Testis (tissue), 3 donors: ENCODE results near the gene LKAAEAR1. TPM values are rescaled to one million over a fixed set of nuclear protein-coding genes. Genes with fewer than 3 reads are reported as not detected.
A peak's percentile ranks its signal among the peaks of the same experiment; 100 is the strongest.

Experiments used
- DNase-seq: peaks from one replicate; pipeline ENCODE4 v3.0.0-alpha.2; 2019
- H3K27ac ChIP-seq, 2 donors: fragments of 200-600 bp; sonication (generic); one replicate each; pipeline ENCODE4 v1.5.1; 2019
- H3K27me3 ChIP-seq: fragments of 200-600 bp; sonication (generic); one replicate; pipeline ENCODE4 v1.5.1; 2019
- H3K36me3 ChIP-seq: fragments of 200-600 bp; sonication (generic); one replicate; pipeline ENCODE4 v1.5.1; 2017; ENCODE audit warnings: low read depth; ENCODE audit errors: missing control alignments
- H3K4me1 ChIP-seq: fragments of 200-600 bp; sonication (generic); one replicate; pipeline ENCODE4 v1.5.1; 2019
- H3K4me3 ChIP-seq, 2 donors: fragments of 200-600 bp; sonication (generic); one replicate each; pipeline ENCODE4 v1.5.1; 2017 to 2019
- H3K9me3 ChIP-seq: fragments of 200-600 bp; sonication (generic); one replicate; pipeline ENCODE4 v1.5.1; 2017
- POLR2A ChIP-seq: fragments of 450-650 bp; IDR thresholded peaks from one replicate; pipeline ENCODE4 v1.6.1; 2017; ENCODE audit warnings: antibody characterized with exemption, mild to moderate bottlenecking, moderate library complexity
- WGBS, 2 donors: methylation state at CpG; one replicate each; pipeline ENCODE4 v1.1.5; 2018; 5-methylcytosine and 5-hydroxymethylcytosine counted together
- intact Hi-C: fragments of 100-400 bp; cut with DNase I; formaldehyde crosslinking; loops from one replicate; pipeline ENCODE4 v1.15.1; 2023; ENCODE audit warnings: low total_unique reads
- polyA plus RNA-seq: library from polyadenylated mRNA; stranded (reverse); fragments of 350-450 nt; fragmentation: Illumina TruSeq; extraction: RNeasy Lipid Tissue Mini Kit (QIAGEN cat#74804); gene quantifications from one replicate; pipeline ENCODE4 v1.2.3, GENCODE V29; 2014; ENCODE audit warnings: low read depth, low replicate concordance; ENCODE audit not compliant: insufficient read depth
- total RNA-seq, 2 donors: library from RNA; depleted of rRNA; stranded (reverse); fragments of >200 nt; gene quantifications; one replicate each; pipeline ENCODE4 v1.2.3, GENCODE V29; 2016
- TF ChIP-seq, protein P1 (sequence below), 3 experiments: fragments of 450-650 bp in 2 of 3; fragments of 200-600 bp in 1 of 3; sonication (generic) in 1 of 3; IDR thresholded peaks; one replicate each; pipeline ENCODE4 v1.5.1; 2016 to 2019; ENCODE audit warnings: antibody characterized with exemption in 3 of 3, mild to moderate bottlenecking in 2 of 3, moderate library complexity in 1 of 3

Gene LKAAEAR1
- total and polyA plus RNA-seq, 3 donors from 2014 or later: 6.6 to 89.9 (median 45.3) TPM

DNA sequence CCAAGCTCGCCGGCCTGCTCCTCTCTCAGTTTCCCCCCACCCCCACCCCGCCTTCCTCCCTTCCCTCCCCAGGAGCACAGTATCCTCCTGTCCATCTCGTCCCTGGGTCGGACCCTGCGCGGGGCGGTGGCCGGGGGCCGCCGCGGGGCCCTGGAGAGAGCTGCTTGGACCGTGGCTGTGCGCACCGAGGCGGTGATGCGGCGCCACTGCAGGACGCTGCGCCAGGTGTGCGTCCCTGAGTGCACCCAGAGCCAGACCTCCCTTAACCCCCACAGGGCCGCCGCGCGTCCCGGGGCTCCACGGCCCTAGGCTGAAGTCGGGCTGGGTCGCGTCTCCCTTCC lies 46.0 kb downstream of the LKAAEAR1 start:
- intact Hi-C loops: no loop called here

DNA sequence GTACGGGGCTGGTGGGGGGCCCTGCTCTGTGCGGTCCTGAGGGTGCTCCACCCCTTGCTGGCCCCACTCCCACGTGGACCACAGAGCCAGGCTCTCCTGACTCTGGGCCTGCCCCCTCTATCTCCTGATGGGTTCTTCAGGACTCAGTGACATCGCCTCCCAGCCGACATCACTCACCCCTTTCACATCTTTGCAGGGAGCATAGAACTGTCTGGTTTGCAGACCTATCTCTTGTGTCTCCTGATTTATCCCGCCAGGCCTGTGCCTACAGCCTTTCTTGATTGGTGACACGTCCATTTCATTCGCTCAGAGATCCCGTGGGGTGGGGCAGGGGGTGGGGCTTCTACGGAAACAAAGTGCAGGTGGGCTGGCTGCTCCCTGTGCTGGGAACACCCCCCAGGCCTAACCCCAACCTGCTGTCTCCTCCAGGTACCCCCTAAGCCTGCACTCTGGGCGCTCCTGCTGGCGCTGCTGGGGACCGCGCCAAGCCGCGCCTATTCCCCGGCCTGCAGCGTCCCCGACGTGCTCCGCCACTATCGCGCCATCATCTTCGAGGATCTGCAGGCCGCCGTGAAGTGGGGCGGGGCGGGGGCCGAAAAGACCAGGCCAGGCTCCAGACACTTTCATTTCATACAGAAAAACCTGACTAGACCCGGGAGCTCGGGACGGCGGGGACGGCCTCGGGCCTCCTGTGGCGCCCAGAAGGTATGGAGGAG lies 46.5 kb downstream of the LKAAEAR1 start:
- peak; percentile 38 for DNase-seq
- Histone ChIP-seq H3K27ac (peak overlapping the region in 1 of 2 donors; percentile 59), H3K4me3 (peak overlapping the region; percentile 2 to 59), H3K36me3 (no peaks in the 10 kb centered on the region), H3K4me1 (peaks cover 26% of the 10 kb centered on the region), H3K9me3 (no peaks in the 10 kb centered on the region), H3K27me3 (no peaks in the 10 kb centered on the region)
- intact Hi-C loops: no loop called here
- TF ChIP-seq, protein P1, sequence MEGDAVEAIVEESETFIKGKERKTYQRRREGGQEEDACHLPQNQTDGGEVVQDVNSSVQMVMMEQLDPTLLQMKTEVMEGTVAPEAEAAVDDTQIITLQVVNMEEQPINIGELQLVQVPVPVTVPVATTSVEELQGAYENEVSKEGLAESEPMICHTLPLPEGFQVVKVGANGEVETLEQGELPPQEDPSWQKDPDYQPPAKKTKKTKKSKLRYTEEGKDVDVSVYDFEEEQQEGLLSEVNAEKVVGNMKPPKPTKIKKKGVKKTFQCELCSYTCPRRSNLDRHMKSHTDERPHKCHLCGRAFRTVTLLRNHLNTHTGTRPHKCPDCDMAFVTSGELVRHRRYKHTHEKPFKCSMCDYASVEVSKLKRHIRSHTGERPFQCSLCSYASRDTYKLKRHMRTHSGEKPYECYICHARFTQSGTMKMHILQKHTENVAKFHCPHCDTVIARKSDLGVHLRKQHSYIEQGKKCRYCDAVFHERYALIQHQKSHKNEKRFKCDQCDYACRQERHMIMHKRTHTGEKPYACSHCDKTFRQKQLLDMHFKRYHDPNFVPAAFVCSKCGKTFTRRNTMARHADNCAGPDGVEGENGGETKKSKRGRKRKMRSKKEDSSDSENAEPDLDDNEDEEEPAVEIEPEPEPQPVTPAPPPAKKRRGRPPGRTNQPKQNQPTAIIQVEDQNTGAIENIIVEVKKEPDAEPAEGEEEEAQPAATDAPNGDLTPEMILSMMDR (IDR thresholded peaks at IDR 0.05): no peak
- TF ChIP-seq POLR2A: no peak
- WGBS, 2 donors: 7 to 10% methylated on average over 28 to 33 of the region's 36 CpGs

More for the DNA sequence above, 46.0 kb downstream of the LKAAEAR1 start:
- WGBS, 2 donors: 0 to 4% methylated on average over 2 to 28 of the region's 30 CpGs
- Histone ChIP-seq H3K9me3 (no peaks in the 10 kb centered on the region), H3K4me3 (peak overlapping the region; percentile 26 to 59), H3K4me1 (peaks cover 26% of the 10 kb centered on the region), H3K27me3 (no peaks in the 10 kb centered on the region), H3K36me3 (no peaks in the 10 kb centered on the region), H3K27ac (peak overlapping the region in 1 of 2 donors; percentile 59)
- DNase-seq: no peak
- TF ChIP-seq POLR2A: no peak
- TF ChIP-seq, protein P1 (IDR thresholded peaks at IDR 0.05): no peak

DNA sequence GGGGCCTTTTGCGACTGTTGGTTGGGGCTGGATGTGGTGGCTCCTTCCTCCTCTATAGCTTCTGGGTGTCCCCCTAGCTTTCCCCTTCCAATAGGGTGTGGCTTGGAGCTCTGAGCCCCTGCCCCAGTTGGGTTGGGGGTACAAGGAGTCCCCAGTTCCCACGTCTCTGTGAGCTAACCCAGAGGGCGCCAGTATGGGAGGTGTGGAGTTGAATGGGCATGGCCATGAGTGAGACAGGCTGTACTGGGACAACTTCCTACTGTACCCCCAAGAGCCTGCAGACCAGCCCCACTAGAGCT lies 47.0 kb downstream of the LKAAEAR1 start:
- intact Hi-C loops: no loop called here
- 40 to 67% methylated on average over 1 to 3 of the region's 3 CpGs for WGBS, 2 donors
- DNase-seq: no peak
- no peaks in the 10 kb centered on the region for H3K36me3 ChIP-seq
- peaks cover 22% of the 10 kb centered on the region for H3K4me1 ChIP-seq
- TF ChIP-seq, protein P1 (IDR thresholded peaks at IDR 0.05): no peak
- TF ChIP-seq POLR2A: no peak
- no peak overlapping the region for H3K27ac ChIP-seq
- no peaks in the 10 kb centered on the region for H3K27me3 ChIP-seq
- H3K4me3 ChIP-seq: no peak overlapping the region
- H3K9me3 ChIP-seq: no peaks in the 10 kb centered on the region

DNA sequence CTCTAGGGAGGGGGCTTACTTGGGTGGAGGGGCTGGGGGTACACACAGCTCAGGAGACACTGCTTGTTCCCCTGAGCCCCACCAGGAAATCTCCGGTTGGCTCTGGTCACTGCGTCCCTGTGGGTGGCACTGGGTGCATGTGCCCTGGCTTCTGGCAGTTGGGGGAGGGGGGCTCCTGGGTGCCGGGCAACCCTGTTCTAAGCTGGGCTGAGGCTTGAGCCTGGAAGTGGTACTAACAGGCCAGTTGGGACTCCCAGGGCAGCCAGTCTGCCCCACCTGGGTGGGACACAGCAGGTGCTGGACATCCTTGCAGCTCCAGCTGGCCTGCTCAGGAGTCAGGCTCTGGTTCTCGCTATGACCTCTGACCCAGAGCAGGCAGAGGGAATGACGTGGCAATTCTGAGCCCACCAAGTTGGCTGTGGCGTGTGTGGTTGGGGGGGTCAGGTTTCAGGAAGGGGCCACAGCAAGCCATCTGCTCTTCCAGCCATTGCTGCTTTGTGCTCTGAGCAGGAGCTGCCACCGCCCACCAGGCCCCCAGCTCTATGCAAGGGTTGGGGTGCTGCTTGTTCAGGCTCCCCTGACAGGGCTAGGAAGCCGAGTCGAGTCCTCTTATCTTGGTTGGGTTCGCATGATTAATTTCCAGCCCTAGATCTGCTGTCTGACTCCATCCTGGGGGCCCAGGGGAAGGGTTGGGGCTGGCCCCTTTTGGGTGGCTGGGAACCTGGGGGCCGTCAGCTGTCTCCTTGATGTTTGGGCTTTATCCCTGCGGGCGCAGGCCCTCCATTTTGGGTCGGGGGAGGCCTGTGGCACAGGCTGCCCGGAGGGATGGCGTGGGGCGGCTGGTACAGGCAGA lies 47.6 kb downstream of the LKAAEAR1 start:
- no peaks in the 10 kb centered on the region for H3K36me3 ChIP-seq
- WGBS, 2 donors: 77 to 83% methylated on average over 1 to 17 of the region's 17 CpGs
- DNase-seq: no peak
- H3K4me3 ChIP-seq: no peak overlapping the region
- H3K4me1 ChIP-seq: peaks cover 17% of the 10 kb centered on the region
- H3K27ac ChIP-seq: no peak overlapping the region
- intact Hi-C loops: no loop called here
- H3K27me3 ChIP-seq: no peaks in the 10 kb centered on the region
- TF ChIP-seq POLR2A: no peak
- TF ChIP-seq, protein P1 (IDR thresholded peaks at IDR 0.05): no peak
- no peaks in the 10 kb centered on the region for H3K9me3 ChIP-seq
